ENCODE data around the gene PTPRD.

Gene PTPRD

GRCh38 chr9:9847750-9848149 is 765.1 kb downstream of the PTPRD start:
- no peak for DNase-seq

GRCh38 chr9:9846557-9846956 is 766.2 kb downstream of the PTPRD start:
- no peak for DNase-seq

DNA sequence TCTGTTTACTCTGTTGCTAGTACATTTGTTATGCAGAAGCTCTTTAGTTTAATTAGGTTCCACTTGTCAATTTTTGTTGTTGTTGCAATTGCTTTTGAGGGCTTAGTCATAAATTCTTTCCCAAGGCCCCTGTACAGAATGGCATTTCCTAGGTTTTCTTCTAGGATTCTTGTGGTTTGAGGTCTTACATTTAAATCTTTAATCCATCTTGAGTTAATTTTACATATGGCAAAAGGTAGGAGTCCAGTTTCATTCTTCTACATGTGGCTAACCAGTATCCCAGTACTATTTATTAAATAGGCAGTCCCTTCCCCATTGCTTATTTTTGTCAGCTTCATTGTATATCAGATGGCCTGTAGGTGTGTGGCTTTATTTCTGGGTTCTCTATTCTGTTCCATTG is 792.4 kb downstream of the PTPRD start:
- no peak for DNase-seq

- DNase-seq = no peak
Observed at GRCh38 chr9:9819886-9820285, 792.9 kb downstream of the PTPRD start.

- DNase-seq = no peak
Observed at GRCh38 chr9:9817176-9817575, 795.6 kb downstream of the PTPRD start.

DNA sequence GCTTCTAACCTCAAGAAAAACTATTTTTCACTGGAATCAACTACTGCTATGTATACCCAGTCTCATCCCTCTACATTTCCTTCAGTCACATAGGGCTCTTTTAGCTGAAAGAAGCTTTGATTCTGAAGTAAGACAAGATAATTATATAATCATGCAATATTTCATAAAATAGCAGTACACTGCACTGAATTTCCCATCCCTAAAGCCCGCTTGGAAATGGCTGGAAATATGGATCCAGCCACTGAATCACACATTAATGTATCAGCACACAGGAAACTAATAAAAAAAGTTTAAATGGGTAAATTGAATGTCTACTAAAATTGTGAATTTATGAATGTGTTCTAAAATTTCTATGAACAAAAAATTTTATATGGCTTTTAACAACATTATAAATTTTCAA is 808.7 kb downstream of the PTPRD start:
- DNase-seq = no peak

GRCh38 chr9:9799287-9799686 is 813.5 kb downstream of the PTPRD start:
- no peak for DNase-seq

DNA sequence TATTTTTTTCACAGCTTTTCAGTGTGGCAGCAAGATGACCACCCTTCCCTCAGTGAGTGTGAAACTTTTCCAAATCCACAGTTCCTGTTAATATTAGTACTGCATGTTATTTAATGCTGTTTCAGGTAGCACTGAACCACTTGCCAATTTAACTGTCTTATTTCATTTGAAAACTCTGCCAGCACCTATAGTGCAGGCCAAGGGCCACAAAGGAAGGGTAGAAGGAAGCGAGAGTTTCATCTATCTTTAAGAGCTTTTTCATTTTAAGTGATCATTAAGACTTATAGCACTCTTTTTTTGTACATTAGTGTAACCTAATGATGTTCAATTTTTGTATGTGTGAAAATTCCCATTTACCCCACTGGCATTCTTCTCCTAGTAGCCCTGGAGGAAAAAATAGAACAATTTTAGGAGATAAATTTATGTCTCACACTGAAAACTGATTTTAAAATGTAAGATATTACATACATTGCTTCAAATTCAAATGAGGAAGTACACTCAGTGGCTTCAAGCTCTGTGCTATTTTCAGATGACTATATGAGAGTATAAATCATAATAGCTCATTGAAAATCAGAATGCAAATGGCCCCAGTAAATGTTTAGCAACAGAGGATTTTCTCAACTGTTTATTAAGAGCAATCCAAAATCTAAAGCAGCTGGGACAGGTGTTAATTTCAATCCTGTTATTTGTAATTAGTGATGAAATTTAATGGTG is 820.5 kb downstream of the PTPRD start:
- DNase-seq = no peak

GRCh38 chr9:9791611-9792010 is 821.2 kb downstream of the PTPRD start:
- no peak for DNase-seq

- peak in 1 of 2 donors; percentile 9 for DNase-seq
Observed at GRCh38 chr9:9790216-9790872, 822.5 kb downstream of the PTPRD start.

- DNase-seq = no peak
Observed at GRCh38 chr9:9783711-9784110, 829.1 kb downstream of the PTPRD start.

GRCh38 chr9:9783211-9783610 is 829.6 kb downstream of the PTPRD start:
- DNase-seq = no peak

DNA sequence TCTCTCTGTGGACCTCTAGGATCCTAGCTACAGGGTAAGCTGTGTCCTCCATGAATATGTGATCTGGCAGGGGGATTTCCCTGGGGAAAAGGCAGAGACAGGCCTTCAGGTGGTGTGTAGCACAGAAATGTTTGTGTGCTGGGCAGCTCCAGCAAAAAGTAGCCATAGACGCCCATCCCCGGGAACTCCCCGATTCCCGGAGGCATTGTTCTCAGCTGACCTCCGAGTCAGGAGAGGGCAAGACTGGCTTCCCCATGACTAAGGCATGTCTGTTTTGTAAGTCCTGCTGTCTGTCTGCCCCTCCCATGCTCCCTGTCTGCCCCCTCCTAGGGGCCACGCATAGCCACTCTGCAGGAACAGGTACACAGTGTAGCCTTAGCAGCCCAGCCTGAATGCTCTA is 834.5 kb downstream of the PTPRD start:
- no peak for DNase-seq

DNA sequence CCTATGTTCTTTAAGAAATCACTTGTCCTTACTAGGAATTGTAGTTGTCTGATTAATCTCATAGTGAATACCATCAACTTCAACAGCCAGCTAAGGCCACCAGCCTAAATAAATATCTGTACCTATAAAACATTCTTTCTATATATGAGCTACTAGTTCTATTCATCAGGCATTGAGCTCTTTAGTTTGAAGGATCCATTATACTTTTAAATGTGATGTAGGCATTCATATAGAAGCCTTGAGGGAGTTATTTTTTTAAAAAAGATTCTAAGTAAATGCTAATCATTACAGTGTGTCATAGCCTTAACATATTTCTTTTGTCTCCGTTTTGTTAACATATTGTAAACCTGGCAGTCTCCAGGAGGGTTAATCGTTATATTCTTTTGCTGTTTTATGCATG is 838.3 kb downstream of the PTPRD start:
- DNase-seq = no peak

DNA sequence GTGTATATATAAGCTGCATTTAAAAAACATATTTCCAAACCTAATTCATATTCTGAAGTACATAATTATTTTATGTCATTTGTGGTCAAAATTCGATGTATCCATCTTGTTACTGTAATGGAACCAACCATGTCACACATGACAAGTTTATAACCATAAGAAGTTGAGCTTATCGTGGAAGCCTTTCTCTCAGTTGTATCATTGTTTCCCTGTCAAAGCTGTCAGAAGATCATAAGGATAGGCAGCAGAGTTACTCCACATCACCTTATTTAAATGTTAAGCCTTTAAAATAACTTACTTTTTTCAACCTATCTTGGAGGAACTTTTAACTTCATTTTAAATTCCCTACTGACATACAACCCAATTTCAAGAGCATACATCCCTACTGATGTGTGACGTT is 841.5 kb downstream of the PTPRD start:
- DNase-seq = no peak

DNA sequence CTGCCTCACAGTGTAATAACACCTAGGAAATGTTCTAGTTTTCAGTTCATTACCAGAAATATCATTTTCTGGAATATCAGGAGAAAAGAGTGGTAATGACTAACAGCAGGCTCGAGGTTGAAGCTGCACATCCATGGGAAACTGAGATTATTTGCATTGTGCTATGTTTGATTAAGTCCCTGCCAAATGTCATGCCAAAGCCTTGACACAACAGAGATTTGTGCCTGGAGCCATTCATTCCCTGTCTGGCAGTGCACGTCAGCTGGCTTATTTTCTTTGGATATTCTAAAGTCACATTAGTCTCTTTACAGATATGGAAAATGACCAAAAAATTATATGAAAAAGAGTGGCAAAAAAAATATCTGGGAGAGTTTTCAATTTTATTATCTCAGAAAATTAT is 848.0 kb downstream of the PTPRD start:
- DNase-seq = no peak

DNA sequence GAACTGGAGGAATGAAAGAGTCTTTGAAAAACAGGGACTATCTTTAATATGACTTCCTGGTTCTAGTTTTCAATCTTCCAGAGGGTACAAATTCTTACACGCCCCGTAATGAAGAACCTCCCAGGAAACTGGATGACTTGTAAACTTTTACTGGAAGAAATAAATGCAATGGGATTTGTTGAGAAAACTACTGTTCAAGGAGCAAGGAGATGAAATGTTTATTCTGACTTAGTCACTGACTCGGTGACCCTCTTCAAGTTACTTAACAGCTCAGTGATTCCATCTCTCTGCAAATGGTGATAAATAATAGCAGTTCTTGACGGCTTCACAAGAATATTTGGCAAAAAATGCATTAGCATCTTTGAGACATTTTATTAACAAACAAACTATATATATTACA is 858.6 kb downstream of the PTPRD start:
- DNase-seq = no peak

GRCh38 chr9:9753266-9753665 is 859.5 kb downstream of the PTPRD start:
- no peak for DNase-seq

GRCh38 chr9:9752722-9753121 is 860.1 kb downstream of the PTPRD start:
- no peak for DNase-seq

DNA sequence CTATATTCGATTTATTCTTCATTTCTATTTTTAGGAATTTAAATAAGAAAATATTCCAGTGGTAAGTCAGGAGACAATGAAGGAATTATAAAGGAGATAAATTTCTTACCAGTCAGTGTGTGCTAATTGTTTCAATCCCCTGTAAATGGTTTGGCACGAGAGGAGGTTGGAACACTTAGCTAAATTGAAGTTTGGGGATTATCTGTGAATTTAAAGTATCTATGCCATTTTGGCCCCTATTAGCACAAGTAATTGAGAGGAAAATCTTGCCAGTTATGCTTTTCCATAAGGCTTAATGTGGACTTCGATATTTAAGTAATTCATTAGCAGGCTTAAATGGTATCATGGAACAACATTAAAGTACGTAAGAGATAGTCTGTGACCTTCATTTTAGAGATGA is 860.8 kb downstream of the PTPRD start:
- no peak for DNase-seq

DNA sequence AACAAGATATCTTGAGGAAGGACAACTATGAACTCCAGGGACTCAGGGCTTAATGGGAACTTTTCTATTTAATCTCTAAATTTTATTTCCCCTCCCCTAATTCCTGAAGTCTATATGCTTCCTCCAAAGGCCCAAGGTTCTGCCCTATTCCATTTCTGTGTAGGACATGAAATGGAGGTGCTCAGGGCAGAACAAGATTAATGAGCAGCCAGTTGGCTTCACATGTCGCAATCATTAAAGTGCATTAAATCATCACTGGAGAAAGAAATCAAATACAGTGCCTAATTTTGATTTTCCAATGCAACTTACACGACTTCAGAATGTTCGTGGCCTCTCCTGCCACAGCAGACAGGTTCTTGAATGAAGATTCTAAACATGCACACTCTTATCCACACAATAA is 862.1 kb downstream of the PTPRD start:
- no peak for DNase-seq

DNA sequence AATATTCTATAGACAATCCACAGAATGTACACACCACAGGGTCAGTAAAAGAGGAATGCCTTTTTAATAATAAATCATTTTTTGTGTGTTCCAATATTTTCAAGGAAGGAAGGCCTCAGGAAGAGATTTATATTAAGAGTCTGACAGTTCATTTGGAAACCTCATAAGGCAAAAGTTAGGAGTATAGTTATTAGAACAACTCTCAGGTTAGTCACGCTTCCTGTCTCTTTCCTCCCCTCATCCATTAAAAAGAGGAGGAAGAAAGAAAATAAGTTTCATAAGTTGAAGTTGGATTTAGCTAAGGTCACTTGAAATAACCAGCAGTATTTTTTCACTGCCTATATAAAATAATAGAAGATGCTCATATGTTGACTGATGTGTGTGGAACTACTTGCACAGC is 863.2 kb downstream of the PTPRD start:
- no peak for DNase-seq

DNA sequence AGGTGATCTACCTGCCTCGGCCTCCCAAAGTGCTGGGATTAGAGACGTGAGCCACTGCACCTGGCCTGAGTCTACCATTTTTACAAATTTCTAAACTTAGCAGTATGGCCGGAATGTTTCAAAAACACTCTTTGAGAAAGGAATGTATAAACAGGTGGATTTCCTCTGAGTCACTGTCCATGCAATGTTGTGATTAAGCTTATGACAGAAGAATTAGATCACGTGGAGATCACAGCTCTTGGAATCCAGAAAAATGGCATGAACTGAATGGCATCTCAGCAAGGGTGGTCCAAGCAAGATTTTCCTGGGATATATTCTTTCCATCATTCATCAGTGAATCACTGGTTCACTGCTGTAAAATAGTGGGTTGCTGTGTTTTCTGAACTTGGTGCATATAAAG is 865.0 kb downstream of the PTPRD start:
- DNase-seq = no peak

DNA sequence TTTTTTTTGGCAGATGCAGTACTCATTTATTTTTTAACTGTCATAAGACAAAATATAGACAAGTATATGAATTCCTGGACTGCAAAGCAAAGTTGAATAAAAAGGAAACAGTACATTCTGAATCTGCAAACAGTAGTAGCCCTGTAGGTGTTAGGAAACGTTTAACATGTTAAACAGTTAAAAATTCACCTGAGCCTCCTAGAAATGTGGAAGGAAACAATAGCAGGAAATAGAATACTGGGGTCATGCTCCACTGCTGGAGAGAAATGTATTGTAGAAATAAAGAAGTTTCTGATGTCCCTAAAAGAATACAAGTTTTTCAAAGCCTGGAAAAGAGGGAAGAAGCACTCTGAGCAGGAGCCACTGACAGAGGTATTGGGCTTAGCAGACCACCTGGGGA is 866.0 kb downstream of the PTPRD start:
- DNase-seq = no peak

- DNase-seq = no peak
Observed at GRCh38 chr9:9743822-9744221, 869.0 kb downstream of the PTPRD start.

All from stimulated activated CD4-positive, alpha-beta T cell treated with anti-CD3 and anti-CD28 coated beads, Interleukin-2, amount 100 ng/mL, for 24 hours (primary cell).